GM19468 (cell line): Measurements from ENCODE around the gene CACNB4.
"Not testable (repeated sequence)": the region's sequence is repeated elsewhere in the genome, so short reads cannot be mapped to it uniquely, and the experiment has no call there.

Source experiments
- ATAC-seq: cut with Tn5 transposase; IDR thresholded peaks from one replicate; pipeline ENCODE4 v1.9.1; 2021; ENCODE audit warnings: mild to moderate bottlenecking, moderate library complexity, moderate number of reproducible peaks; ENCODE audit not compliant: unreplicated experiment; ENCODE audit errors: extremely low read depth

CACNB4 gene

GRCh38 chr2:152055366-152056108 is 43.3 kb downstream of the CACNB4 start:
- ATAC-seq = no peak

DNA sequence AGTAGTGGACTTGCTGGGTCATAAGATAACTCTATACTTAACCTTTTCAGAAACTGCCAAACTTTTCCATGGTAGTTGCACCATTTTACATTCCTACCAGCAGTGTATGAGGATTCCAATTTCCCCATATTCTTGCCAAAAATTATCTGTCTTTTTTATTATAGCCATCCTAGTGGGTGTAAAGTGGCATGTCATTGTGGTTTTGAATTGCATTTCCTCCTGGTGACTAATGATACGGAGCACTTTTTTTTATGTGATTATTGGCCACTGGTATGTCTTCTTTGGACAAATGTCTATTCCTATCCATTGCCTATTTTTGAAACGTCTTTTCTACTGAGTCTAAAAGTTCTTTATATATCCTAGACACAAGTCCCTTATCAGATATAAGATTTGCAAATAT is 44.3 kb downstream of the CACNB4 start:
- ATAC-seq = no peak

- peak; percentile 14 for ATAC-seq
Measured at GRCh38 chr2:152051436-152051835, 47.4 kb downstream of the CACNB4 start.

- ATAC-seq = no peak
Measured at GRCh38 chr2:152050915-152051314, 47.9 kb downstream of the CACNB4 start.

DNA sequence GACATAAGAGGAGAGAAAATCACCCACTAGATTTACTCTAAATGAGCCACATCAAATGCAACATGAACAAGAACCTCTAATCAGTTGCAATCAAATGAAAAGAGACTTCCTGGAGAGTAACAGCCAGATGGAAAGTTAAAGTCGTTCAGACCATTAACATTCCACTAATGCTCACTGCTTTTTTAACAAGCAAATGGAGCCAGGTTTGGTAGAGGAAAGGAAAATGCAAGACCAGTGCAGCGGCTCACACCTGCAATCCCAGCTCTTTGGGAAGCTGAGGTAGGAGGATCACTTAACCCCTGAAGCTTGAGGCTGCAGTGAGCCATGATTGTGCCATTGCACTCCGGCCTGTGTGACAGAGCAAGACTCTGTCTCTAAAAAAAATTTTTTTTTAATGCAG is 48.5 kb downstream of the CACNB4 start:
- ATAC-seq = no peak

GRCh38 chr2:152049541-152049940 is 49.3 kb downstream of the CACNB4 start:
- no peak for ATAC-seq

DNA sequence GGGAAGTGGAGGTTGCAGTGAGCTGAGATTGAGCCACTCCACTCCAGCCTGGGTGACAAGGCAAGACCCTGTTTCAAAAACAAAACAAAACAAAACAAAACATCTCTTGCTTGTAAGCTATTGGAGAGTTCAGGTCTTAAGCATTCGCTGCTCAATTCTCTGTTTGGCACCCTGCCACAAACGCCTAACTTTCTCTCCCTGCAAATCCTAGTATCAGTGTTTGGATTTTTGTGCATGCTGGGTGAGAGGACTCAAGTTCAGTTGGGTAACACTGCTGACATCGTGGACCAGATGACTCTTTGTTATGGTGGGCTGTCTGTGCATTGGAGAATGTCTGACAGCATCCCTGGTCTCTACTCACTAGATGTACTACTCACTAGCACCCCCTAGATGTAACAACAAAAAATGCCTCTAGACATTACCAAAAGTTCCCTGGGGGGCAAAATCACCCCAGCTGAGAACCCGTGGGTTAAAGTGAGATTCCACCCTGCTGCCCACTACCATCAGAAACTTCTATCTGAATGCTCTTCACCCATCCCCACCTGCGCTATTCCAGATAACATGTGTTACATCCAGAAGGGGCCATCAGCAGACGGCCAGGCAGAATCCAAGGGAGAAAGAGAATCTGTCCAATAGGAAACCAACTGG is 50.9 kb downstream of the CACNB4 start:
- no peak for ATAC-seq

- ATAC-seq = peak; percentile 53
Measured at GRCh38 chr2:152046940-152047339, 51.9 kb downstream of the CACNB4 start.

- ATAC-seq = no peak
Measured at GRCh38 chr2:152042636-152043615, 55.9 kb downstream of the CACNB4 start.

DNA sequence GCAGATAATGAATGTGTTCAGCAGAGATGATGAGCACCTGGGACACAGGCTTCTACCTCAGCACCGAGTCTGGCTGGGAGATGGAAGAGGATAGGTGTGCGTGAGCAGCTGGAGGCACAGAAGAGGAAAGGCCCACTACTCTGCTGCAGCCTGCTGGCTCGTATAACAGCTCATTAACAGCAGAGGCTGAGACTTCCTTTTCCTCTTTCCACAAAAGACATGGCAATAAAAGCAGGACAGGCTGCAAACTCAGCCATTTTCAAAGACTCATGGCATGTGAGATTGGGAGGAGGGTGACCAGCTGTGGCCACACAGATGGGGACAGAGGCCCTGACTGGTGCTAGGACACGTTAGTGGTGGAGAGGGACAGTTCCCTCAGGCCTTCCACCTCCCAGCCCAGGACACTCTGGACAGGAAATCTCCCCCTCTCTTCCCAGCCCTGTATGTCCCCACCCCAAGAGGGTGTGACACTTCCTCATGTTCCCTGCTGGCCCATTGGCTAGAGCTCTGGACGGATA is 60.3 kb downstream of the CACNB4 start:
- no peak for ATAC-seq

- no peak for ATAC-seq
Measured at GRCh38 chr2:152037743-152038435, 61.0 kb downstream of the CACNB4 start.

GRCh38 chr2:152036611-152037469 is 62.0 kb downstream of the CACNB4 start:
- ATAC-seq = peak; percentile 77

DNA sequence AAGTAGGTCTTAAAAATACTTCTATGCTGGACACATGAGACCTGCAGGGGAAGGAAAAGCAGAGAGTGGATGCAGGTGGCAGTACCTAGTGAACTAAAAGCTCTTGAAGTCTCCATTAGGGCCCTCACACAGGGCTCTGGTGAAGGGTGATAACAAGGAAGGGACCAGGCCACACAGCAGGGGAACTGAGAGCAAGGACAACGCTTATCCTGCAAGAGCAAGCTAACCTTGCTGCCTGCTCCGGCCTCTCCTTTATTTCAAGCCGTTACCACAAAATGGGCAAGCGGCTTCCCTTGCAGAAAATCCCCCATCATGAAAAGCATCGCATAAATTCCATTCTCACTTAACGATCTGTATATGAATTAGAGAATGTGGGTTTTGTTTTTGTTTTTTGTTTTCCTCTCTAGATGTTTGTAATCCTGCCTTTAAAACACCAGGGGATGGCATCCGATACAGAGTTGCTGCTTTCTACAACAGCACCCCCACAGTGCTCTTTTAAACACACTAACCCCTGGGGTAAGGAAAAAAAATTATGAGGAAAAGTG is 64.5 kb downstream of the CACNB4 start:
- ATAC-seq = no peak

GRCh38 chr2:152033011-152033925 is 65.6 kb downstream of the CACNB4 start:
- ATAC-seq = no peak

DNA sequence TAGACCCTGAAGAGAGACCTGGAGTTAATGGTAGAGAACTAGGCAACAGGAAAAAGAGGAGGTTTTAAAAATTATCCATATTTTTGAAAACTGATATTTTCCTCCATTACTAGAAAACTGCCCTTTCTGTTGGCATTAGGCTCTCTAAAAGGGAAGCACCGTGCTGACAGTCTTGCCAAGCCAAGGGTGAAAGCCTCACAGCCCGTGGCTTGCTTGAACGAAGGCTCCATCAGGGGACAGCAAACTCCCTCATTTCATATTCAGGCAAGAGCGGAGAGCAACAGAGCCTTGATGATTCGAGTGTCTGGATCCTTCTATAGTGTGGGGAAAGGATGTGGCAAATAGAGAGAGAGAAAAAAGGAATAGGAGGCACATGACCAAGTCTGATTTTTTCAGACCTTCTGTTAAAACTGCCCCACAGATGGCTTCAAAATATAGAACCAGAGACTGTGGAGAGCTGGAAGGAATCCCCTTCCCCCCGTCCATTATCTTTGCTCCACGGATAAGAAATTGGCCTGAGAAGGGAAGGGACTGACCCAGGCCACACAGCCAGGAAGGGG is 67.0 kb downstream of the CACNB4 start:
- no peak for ATAC-seq

DNA sequence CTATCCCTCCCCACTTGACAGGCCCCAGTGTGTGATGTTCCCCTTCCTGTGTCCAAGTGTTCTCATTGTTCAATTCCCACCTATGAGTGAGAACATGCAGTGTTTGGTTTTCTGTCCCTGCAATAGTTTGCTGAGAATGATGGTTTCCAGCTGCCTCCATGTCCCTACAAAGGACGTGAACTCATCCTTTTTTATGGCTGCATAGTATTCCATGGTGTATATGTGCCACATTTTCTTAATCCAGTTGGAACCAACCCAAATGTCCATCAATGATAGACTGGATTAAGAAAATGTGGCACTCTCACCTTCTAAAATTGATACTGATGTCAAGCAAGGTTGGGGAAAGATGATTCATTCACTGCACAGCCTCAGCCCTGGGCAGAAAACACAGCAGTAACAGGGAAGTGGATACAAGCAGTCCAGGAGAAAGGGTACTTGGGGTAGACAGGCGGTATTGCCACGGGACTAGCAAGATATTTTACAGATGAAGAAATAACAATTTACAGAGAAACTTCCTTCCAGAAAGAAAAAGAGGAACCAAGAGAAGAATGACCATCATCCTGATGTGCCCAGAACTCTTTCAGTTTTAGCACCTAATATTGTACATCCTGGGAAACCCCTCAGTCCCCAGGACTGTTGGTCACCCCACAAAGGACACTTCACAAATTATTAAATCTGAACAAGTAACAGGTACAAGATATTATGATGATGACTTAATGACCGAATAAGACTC is 68.1 kb downstream of the CACNB4 start:
- not testable (repeated sequence) for ATAC-seq
